GM12878 (cell line): Measurements from ENCODE around the gene NPC1.

ENCODE experiments used
- FOXM1 ChIP-seq: IDR thresholded peaks from 2 replicates; pipeline ENCODE4 v1.6.1; 2012; ENCODE audit warnings: low read depth, mild to moderate bottlenecking, inconsistent platforms, low read length, moderate library complexity
- NFYB ChIP-seq: IDR thresholded peaks from 2 replicates; pipeline ENCODE4 v1.6.1; 2011; ENCODE audit warnings: low read depth, mild to moderate bottlenecking, low read length, improper control_type of control experiment, moderate library complexity; ENCODE audit not compliant: insufficient read depth
- RCOR1 ChIP-seq: conservative IDR thresholded peaks from 2 replicates; pipeline ENCODE4 v1.6.1; 2012; ENCODE audit warnings: low read depth, low read length, improper control_type of control experiment
- SREBF1 ChIP-seq: IDR thresholded peaks from 2 replicates; pipeline ENCODE4 v1.6.1; 2012; ENCODE audit warnings: mild to moderate bottlenecking, low read length
- SRF ChIP-seq, 2 experiments: IDR thresholded peaks; 2 replicates each; pipeline ENCODE4 v1.6.1; 2011; ENCODE audit warnings: low read depth in 2 of 2, low read length in 2 of 2, mild to moderate bottlenecking in 1 of 2, moderate library complexity in 1 of 2

DNA sequence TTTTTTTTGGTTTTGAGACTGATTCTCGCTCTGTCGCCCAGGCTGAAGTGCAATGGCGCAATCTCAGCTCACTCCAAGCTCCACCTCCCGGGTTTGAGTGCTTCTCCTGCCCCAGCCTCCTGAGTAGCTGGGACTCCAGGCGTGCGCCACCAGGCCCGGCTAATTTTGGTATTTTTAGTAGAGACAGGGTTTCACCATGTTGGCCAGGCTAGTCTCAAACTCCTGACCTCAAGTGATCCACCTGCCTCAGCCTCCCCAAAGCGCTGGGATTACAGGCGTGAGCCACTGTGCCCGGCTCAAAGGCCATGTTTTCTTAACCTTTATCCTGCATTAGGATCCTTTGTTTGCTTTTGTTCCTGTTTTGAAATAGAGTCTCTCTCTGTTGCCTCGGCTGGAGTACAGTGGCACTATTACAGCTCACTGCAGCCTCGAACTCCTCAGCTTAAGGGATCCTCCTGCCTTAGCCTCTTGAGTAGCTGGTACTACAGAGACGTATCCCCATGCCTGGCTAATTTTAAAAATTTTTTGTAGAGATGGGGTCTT is 41.0 kb downstream of the NPC1 start:
- TF ChIP-seq SREBF1 (no peak), RCOR1 (no peak), SRF (IDR thresholded peaks at IDR 0.05; ENCODE audit: low read depth in 2 of 2, low read length in 2 of 2) (no peak), FOXM1 (no peak), NFYB (no peak)
